ENCODE results near the gene OR6X1. TPM values are rescaled to one million over a fixed set of nuclear protein-coding genes. Genes with fewer than 3 reads are reported as not detected.

Gene OR6X1
- total RNA-seq (2014; rRNA removed) = not detected in 2 replicates
- not detected for polyA plus RNA-seq (2012)

- DNase-seq (ENCODE audit: low read depth) = no peak
Observed at GRCh38 chr11:123754101-123754568, at the start of gene OR6X1. Gene OR6X1, minus strand, starts transcription at chr11:123754518. Its CDS starts 0 bp downstream, at chr11:123754518.

GRCh38 chr11:123801765-123802164 is 47.4 kb upstream of the OR6X1 start:
- DNase-seq (ENCODE audit: low read depth) = no peak

GRCh38 chr11:123800036-123800435 is 45.7 kb upstream of the OR6X1 start:
- DNase-seq (ENCODE audit: low read depth) = peak; percentile 72

GRCh38 chr11:123799438-123799837 is 45.1 kb upstream of the OR6X1 start:
- DNase-seq (ENCODE audit: low read depth) = peak; percentile 82

- no peak for DNase-seq (ENCODE audit: low read depth)
Observed at GRCh38 chr11:123798513-123799252, 44.4 kb upstream of the OR6X1 start.

- DNase-seq (ENCODE audit: low read depth) = no peak
Observed at GRCh38 chr11:123798079-123798478, 43.8 kb upstream of the OR6X1 start.

GRCh38 chr11:123797541-123797940 is 43.2 kb upstream of the OR6X1 start:
- no peak for DNase-seq (ENCODE audit: low read depth)

- DNase-seq (ENCODE audit: low read depth) = no peak
Observed at GRCh38 chr11:123797114-123797513, 42.8 kb upstream of the OR6X1 start.

- no peak for DNase-seq (ENCODE audit: low read depth)
Observed at GRCh38 chr11:123796226-123796625, 41.9 kb upstream of the OR6X1 start.

GRCh38 chr11:123783536-123783935 is 29.2 kb upstream of the OR6X1 start:
- DNase-seq (ENCODE audit: low read depth) = no peak

- DNase-seq (ENCODE audit: low read depth) = no peak
Observed at GRCh38 chr11:123778511-123778910, 24.2 kb upstream of the OR6X1 start.

GRCh38 chr11:123775715-123776549 is 21.6 kb upstream of the OR6X1 start:
- DNase-seq (ENCODE audit: low read depth) = no peak

GRCh38 chr11:123775289-123775688 is 21.0 kb upstream of the OR6X1 start:
- no peak for DNase-seq (ENCODE audit: low read depth)

GRCh38 chr11:123773959-123774358 is 19.6 kb upstream of the OR6X1 start:
- DNase-seq (ENCODE audit: low read depth) = no peak

- DNase-seq (ENCODE audit: low read depth) = no peak
Observed at GRCh38 chr11:123773026-123773425, 18.7 kb upstream of the OR6X1 start.

- no peak for DNase-seq (ENCODE audit: low read depth)
Observed at GRCh38 chr11:123771664-123772063, 17.3 kb upstream of the OR6X1 start.

GRCh38 chr11:123770712-123771111 is 16.4 kb upstream of the OR6X1 start:
- no peak for DNase-seq (ENCODE audit: low read depth)

GRCh38 chr11:123765601-123766000 is 11.3 kb upstream of the OR6X1 start:
- no peak for DNase-seq (ENCODE audit: low read depth)

GRCh38 chr11:123762422-123762821 is 8.1 kb upstream of the OR6X1 start:
- no peak for DNase-seq (ENCODE audit: low read depth)

- DNase-seq (ENCODE audit: low read depth) = no peak
Observed at GRCh38 chr11:123760894-123761293, 6.6 kb upstream of the OR6X1 start.

GRCh38 chr11:123757976-123758375 is 3.7 kb upstream of the OR6X1 start:
- DNase-seq (ENCODE audit: low read depth) = no peak

- DNase-seq (ENCODE audit: low read depth) = no peak
Observed at GRCh38 chr11:123755813-123756212, 1.5 kb upstream of the OR6X1 start.

GRCh38 chr11:123755344-123755743 is 1.0 kb upstream of the OR6X1 start:
- DNase-seq (ENCODE audit: low read depth) = no peak

Measured in LHCN-M2 (cell line).